ENCODE results near the gene TENT4B. TPM values are rescaled to one million over a fixed set of nuclear protein-coding genes. Genes with fewer than 3 reads are reported as not detected.

TENT4B gene
- total RNA-seq, 3 donors from 2014 or later = 13.4 to 16.4 (median 13.6) TPM

DNA sequence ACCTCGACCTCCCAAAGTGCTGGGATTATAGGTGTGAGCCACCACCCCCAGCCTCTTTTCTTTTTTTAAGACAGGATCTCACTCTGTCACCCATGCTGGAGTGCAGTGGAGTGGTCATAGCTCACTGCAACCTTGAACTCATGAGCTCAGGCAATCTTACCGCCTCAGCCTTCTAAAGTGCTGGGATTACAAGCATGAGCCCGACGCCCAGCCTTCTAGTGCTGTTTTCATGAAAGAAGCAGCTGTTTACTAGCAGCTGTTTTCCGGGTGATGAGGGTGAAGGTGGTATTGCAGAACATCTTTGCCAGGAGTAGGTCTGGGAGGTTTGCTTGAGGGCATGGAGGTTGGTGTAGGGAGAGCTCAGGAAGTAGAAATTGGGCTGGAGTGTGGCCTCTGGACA, 115.2 kb downstream of the TENT4B start:
- H3K4me1 ChIP-seq = no peaks in the 10 kb centered on the region
- no peak overlapping the region for H3K4me3 ChIP-seq
- intact Hi-C loops (cut with DNase I; ENCODE audit: low total_unique reads) = no loop called here
- no peak for DNase-seq (ENCODE audit: low spot score in 2 of 2)
- no peaks in the 10 kb centered on the region for H3K27me3 ChIP-seq
- no peak for TF ChIP-seq POLR2AphosphoS5 (IDR thresholded peaks at IDR 0.05)
- no peak for TF ChIP-seq POLR2A (IDR thresholded peaks at IDR 0.05)
- TF ChIP-seq, protein P1, sequence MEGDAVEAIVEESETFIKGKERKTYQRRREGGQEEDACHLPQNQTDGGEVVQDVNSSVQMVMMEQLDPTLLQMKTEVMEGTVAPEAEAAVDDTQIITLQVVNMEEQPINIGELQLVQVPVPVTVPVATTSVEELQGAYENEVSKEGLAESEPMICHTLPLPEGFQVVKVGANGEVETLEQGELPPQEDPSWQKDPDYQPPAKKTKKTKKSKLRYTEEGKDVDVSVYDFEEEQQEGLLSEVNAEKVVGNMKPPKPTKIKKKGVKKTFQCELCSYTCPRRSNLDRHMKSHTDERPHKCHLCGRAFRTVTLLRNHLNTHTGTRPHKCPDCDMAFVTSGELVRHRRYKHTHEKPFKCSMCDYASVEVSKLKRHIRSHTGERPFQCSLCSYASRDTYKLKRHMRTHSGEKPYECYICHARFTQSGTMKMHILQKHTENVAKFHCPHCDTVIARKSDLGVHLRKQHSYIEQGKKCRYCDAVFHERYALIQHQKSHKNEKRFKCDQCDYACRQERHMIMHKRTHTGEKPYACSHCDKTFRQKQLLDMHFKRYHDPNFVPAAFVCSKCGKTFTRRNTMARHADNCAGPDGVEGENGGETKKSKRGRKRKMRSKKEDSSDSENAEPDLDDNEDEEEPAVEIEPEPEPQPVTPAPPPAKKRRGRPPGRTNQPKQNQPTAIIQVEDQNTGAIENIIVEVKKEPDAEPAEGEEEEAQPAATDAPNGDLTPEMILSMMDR (IDR thresholded peaks at IDR 0.05) = no peak
- H3K9me3 ChIP-seq = no peaks in the 10 kb centered on the region
- no peaks in the 10 kb centered on the region for H3K36me3 ChIP-seq
- H3K27ac ChIP-seq = no peak overlapping the region

DNA sequence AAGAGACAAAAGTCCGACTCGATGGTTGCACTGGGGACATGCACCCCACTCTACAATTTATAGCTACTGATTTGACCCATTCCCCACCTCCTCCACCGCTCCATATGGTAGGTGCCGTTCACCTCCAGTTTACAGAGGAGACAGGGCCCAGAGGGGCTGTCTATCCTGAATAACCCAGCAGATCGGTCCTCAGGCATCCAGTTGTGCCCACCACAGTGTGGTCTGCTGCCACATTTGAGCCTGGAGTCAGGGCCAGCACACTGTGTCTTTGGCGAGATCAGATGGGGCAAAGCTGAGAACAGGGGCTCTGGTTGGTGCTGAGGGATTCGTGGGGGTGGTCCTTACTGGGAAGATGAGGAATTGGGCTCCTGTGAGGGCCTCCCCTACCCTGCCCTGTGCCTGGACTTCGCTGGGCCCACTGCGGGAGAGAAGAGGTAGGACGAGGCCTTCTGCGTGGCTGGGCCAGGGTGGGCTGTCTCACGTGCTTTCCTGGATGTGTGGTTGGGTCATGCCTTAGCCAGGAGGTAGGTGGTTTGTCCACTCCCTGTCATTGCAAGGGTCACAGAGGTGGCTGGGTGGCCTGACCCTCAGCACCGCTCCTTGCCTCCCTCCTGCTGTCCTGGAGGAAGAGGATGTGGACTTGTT, 116.1 kb downstream of the TENT4B start:
- Histone ChIP-seq H3K4me3 (no peak overlapping the region), H3K9me3 (no peaks in the 10 kb centered on the region), H3K27me3 (no peaks in the 10 kb centered on the region), H3K27ac (no peak overlapping the region), H3K36me3 (no peaks in the 10 kb centered on the region), H3K4me1 (no peaks in the 10 kb centered on the region)
- intact Hi-C loops (cut with DNase I; ENCODE audit: low total_unique reads) = no loop called here
- no peak for DNase-seq (ENCODE audit: low spot score in 2 of 2)
- TF ChIP-seq POLR2A (IDR thresholded peaks at IDR 0.05) = no peak
- no peak for TF ChIP-seq POLR2AphosphoS5 (IDR thresholded peaks at IDR 0.05)
- TF ChIP-seq, protein P1 (IDR thresholded peaks at IDR 0.05) = no peak

DNA sequence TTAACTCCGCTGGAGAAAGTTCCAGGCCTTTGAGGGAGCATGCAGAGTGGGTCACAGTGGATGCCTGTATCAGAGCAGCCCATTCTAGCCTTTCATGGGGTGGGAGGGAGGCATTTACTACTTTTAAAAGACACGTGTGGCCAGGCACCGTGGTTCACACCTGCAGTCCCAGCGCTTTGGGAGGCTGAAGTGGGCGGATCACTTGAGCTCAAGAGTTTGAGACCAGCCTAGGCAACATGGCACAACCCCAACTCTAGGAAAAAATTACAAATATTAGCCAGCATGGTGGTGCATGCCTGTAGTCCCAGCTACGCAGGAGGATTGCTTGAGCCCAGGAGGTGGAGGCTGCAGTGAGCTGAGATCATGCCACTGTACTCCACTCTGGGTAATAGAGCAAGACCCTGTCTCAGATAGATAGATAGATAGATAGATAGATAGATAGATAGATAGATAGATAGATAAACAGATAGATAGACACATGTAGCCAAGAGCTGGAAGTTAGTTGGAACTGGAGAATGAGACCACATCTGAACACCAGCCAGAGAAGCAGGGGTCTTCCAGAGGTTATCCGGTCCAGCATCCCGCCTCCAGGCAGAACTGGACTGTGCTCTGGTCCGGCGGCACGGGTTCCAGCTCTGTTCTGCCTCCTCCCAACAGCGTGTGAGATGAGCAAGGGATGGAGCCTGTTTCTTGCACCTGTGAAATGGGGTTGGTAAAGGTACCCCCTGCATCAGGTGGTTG, 116.8 kb downstream of the TENT4B start:
- Histone ChIP-seq H3K9me3 (no peaks in the 10 kb centered on the region), H3K27ac (no peak overlapping the region), H3K36me3 (no peaks in the 10 kb centered on the region), H3K4me1 (no peaks in the 10 kb centered on the region), H3K4me3 (no peak overlapping the region), H3K27me3 (no peaks in the 10 kb centered on the region)
- TF ChIP-seq, protein P1 (IDR thresholded peaks at IDR 0.05) = no peak
- no peak for TF ChIP-seq POLR2AphosphoS5 (IDR thresholded peaks at IDR 0.05)
- TF ChIP-seq POLR2A (IDR thresholded peaks at IDR 0.05) = no peak
- no peak for DNase-seq (ENCODE audit: low spot score in 2 of 2)
- intact Hi-C loops (cut with DNase I; ENCODE audit: low total_unique reads) = no loop called here

DNA sequence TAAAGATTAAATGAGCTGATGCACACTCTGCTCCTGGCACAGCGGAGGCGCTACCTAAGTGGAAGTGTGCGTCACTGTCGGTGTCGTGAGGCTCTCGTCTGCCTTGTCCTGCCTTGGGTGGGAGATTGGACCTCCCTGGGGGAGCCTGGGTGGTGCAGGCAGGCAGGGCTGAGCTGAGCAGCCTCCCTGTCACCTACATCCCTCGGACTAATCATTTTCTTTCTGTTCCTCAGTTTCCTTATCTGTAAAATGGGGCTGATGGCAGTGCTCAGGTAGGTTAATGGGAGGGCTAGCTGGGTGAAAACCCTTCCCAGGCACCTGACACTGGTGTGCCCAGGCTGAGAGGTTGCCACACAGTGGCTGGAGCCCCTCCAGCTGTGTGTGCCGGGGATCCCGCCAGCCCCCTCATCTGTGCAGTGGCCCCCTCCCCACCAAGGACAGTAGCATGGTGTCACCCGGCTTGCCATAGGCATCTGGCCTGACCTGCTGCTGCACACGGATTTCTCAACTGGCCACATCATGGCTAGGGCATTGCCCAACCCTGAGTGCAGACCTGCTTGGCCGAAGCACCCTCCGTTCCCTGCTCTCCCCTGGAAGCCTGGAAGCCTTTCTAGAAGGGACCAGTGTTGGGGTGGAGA, 117.5 kb downstream of the TENT4B start:
- Histone ChIP-seq H3K27ac (no peak overlapping the region), H3K4me3 (no peak overlapping the region), H3K9me3 (no peaks in the 10 kb centered on the region), H3K36me3 (no peaks in the 10 kb centered on the region), H3K4me1 (no peaks in the 10 kb centered on the region), H3K27me3 (no peaks in the 10 kb centered on the region)
- TF ChIP-seq POLR2AphosphoS5 (IDR thresholded peaks at IDR 0.05) = no peak
- TF ChIP-seq, protein P1 (IDR thresholded peaks at IDR 0.05) = no peak
- no peak for DNase-seq (ENCODE audit: low spot score in 2 of 2)
- intact Hi-C loops (cut with DNase I; ENCODE audit: low total_unique reads) = no loop called here

Data from breast epithelium (tissue), 4 donors.